NB4 (cell line): ENCODE results near the gene EDN2.

ENCODE experiments used
- DNase-seq: peaks from one replicate; pipeline ENCODE4 v3.0.0; 2010; ENCODE audit warnings: low read depth
- H3K4me3 ChIP-seq: one replicate; pipeline ENCODE4 v1.5.1; 2011; ENCODE audit warnings: mild to moderate bottlenecking, low read depth, low read length, moderate library complexity
- MAX ChIP-seq: IDR thresholded peaks from 2 replicates; pipeline ENCODE4 v1.6.1; 2011; ENCODE audit warnings: low read depth, low read length
- MYC ChIP-seq: IDR thresholded peaks from 2 replicates; pipeline ENCODE4 v1.6.1; 2011; ENCODE audit warnings: low read depth, low read length
- POLR2A ChIP-seq: IDR thresholded peaks from 2 replicates; pipeline ENCODE4 v1.6.1; 2011; ENCODE audit warnings: mild to moderate bottlenecking; ENCODE audit not compliant: insufficient read length; ENCODE audit errors: extremely low read depth
- TF ChIP-seq, protein P1 (sequence below): IDR thresholded peaks from one replicate; pipeline ENCODE4 v1.5.1; 2012; ENCODE audit warnings: low read depth, low read length

Gene EDN2

GRCh38 chr1:41493626-41494350 is 9.3 kb upstream of the EDN2 start:
- no peak overlapping the region for H3K4me3 ChIP-seq
- DNase-seq: no peak
- TF ChIP-seq, protein P1, sequence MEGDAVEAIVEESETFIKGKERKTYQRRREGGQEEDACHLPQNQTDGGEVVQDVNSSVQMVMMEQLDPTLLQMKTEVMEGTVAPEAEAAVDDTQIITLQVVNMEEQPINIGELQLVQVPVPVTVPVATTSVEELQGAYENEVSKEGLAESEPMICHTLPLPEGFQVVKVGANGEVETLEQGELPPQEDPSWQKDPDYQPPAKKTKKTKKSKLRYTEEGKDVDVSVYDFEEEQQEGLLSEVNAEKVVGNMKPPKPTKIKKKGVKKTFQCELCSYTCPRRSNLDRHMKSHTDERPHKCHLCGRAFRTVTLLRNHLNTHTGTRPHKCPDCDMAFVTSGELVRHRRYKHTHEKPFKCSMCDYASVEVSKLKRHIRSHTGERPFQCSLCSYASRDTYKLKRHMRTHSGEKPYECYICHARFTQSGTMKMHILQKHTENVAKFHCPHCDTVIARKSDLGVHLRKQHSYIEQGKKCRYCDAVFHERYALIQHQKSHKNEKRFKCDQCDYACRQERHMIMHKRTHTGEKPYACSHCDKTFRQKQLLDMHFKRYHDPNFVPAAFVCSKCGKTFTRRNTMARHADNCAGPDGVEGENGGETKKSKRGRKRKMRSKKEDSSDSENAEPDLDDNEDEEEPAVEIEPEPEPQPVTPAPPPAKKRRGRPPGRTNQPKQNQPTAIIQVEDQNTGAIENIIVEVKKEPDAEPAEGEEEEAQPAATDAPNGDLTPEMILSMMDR: no peak
- TF ChIP-seq MYC (no peak), MAX (no peak), POLR2A (no peak)

GRCh38 chr1:41493117-41493536 is 8.6 kb upstream of the EDN2 start:
- TF ChIP-seq POLR2A (no peak), MAX (no peak), MYC (no peak)
- TF ChIP-seq, protein P1: no peak
- H3K4me3 ChIP-seq: no peak overlapping the region
- peak; percentile 37 for DNase-seq

GRCh38 chr1:41492341-41492848 is 7.9 kb upstream of the EDN2 start:
- no peak overlapping the region for H3K4me3 ChIP-seq
- TF ChIP-seq POLR2A: no peak
- TF ChIP-seq, protein P1: peak; percentile 80
- DNase-seq: peak; percentile 67

DNA sequence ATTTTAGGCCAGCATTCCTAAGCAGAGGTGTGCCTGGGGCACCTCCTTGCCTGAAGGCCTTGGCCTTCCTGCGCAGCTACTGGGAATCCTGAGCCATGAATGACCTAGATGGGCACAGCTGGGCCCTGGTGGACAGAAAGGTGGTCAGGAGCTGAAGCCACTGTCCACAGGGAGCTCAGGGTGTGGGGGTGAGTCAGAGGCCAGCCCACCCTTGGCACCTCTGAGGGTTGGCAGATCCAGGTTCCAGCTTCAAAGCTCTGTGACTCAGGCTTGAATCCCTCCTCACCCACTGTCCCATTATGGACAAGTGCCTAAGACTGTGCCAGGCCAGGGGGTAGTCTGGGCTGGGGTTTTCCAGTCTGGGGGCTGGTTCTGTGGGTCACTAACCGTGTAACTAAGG is 6.4 kb upstream of the EDN2 start:
- H3K4me3 ChIP-seq: no peak overlapping the region
- no peak for DNase-seq
- TF ChIP-seq MAX: no peak
- no peak for TF ChIP-seq POLR2A
- TF ChIP-seq, protein P1: no peak
- TF ChIP-seq MYC: no peak

DNA sequence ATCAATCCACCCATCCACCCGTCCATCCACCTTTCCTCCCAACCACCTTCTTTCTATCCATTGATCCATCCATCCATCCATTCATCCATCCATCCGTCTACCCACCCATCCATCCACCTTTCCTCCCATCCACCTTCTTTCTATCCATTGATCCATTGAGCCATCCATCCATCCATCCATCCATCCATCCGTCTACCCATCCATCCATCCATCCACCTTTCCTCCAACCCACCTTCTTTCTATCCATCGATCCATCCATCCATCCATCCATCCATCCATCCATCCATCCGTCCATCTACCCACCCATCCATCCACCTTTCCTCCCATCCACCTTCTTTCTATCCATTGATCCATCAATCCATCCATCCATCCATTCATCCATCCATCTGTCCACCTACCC is 5.1 kb upstream of the EDN2 start:
- no peak for TF ChIP-seq MAX
- no peak for DNase-seq
- no peak overlapping the region for H3K4me3 ChIP-seq

GRCh38 chr1:41488040-41488951 is 3.8 kb upstream of the EDN2 start:
- DNase-seq: no peak
- H3K4me3 ChIP-seq: no peak overlapping the region
- no peak for TF ChIP-seq MAX
- TF ChIP-seq MYC: no peak
- TF ChIP-seq, protein P1: no peak
- TF ChIP-seq POLR2A: no peak
